ENCODE measurements around the gene SLC8A1. TPM values are rescaled to one million over a fixed set of nuclear protein-coding genes. Genes with fewer than 3 reads are reported as not detected.

Gene SLC8A1
- total RNA-seq, 1 donor from 2014 or later, result 2.9 TPM

DNA sequence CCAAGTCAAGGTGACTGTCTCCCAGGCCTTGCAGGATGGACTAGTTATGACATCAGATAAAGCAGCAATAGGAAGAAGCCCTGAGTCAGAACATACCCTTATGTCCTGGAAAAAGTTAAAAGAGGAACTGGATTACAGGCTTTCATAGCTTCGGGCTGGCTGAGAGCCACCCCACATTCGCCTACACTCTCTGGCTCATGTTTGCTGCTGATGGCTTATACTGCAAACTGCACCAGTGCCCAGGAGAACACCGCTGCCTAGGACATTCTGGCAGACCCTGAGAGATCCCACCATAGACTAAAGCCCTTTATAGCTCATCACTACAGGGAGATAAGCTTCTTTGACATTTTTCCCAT lies 20.3 kb downstream of the SLC8A1 start:
- no peak overlapping the region for H3K4me3 Mint-ChIP-seq
- DNase-seq (ENCODE audit: low spot score), result no peak
- no peaks in the 10 kb centered on the region for H3K36me3 Mint-ChIP-seq (ENCODE audit: low read depth)
- H3K27ac Mint-ChIP-seq, result no peak overlapping the region
- H3K27me3 Mint-ChIP-seq (ENCODE audit: insufficient read depth), result no peaks in the 10 kb centered on the region
- H3K4me1 Mint-ChIP-seq (ENCODE audit: low read depth), result no peaks in the 10 kb centered on the region
- intact Hi-C loops (cut with micrococcal nuclease), result no loop called here
- H3K9me3 Mint-ChIP-seq, result no peaks in the 10 kb centered on the region

DNA sequence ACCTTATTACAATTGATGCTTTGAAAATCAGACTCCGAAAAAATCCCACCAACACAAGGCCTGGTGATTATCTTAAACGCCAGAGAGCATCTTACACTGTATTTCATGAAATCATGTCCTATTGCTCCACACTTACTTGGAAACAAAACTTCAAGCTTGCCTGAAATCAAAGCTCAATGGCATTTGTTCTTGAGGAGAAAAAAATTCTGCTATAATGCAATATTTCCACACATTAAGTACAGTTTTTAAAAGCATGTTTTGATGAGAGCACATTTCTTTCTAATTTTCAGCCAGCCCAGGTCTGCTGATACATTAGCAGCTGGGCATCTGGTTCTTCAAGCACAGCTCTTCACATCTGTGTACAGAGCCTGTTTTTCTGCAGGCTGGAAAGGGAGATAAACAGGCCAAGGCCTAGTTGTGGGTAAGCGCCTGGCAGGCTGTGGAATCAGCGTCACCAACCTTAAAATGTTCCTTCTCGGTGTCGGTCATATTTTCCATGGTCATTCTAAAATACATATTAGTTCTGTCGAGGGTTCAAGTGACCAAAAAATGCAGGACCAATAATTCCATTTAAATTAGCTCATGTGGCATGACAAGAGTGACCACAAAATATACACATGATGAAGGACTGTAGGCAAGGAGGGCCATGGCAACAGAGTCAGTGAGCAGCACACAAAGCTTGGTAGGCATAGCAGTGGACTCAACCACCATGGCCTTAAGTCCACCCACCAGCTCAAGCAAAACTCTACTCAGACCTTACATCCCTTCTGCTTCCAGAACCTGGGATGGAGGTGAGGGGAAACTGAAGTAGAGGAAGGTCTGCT lies 20.9 kb downstream of the SLC8A1 start:
- H3K36me3 Mint-ChIP-seq (ENCODE audit: low read depth), result no peaks in the 10 kb centered on the region
- DNase-seq (ENCODE audit: low spot score), result no peak
- H3K27me3 Mint-ChIP-seq (ENCODE audit: insufficient read depth), result no peaks in the 10 kb centered on the region
- no peak overlapping the region for H3K27ac Mint-ChIP-seq
- H3K9me3 Mint-ChIP-seq, result no peaks in the 10 kb centered on the region
- H3K4me3 Mint-ChIP-seq, result no peak overlapping the region
- intact Hi-C loops (cut with micrococcal nuclease), result no loop called here
- no peaks in the 10 kb centered on the region for H3K4me1 Mint-ChIP-seq (ENCODE audit: low read depth)

DNA sequence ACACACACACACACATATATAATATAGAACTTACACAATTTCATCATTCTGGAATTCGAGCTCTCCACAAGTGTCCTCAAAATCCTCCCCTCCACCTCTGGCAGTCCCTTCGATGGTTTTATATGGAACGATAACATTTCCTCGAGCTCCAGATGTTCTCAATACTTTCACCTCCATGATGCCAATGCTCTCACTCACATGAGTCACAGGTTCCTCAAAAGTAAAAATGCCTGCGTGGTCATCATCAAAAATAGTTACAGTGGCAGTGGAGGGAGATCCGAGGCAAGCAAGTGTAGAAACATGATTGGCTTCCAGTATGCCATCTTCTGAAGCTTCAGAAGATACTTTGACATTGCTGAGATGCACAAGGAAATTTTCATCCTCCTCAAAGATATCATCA lies 23.5 kb downstream of the SLC8A1 start:
- H3K36me3 Mint-ChIP-seq (ENCODE audit: low read depth), result no peaks in the 10 kb centered on the region
- no peaks in the 10 kb centered on the region for H3K9me3 Mint-ChIP-seq
- DNase-seq (ENCODE audit: low spot score), result no peak
- no peak overlapping the region for H3K4me3 Mint-ChIP-seq
- H3K4me1 Mint-ChIP-seq (ENCODE audit: low read depth), result no peaks in the 10 kb centered on the region
- intact Hi-C loops (cut with micrococcal nuclease), result no loop called here
- no peaks in the 10 kb centered on the region for H3K27me3 Mint-ChIP-seq (ENCODE audit: insufficient read depth)
- no peak overlapping the region for H3K27ac Mint-ChIP-seq

DNA sequence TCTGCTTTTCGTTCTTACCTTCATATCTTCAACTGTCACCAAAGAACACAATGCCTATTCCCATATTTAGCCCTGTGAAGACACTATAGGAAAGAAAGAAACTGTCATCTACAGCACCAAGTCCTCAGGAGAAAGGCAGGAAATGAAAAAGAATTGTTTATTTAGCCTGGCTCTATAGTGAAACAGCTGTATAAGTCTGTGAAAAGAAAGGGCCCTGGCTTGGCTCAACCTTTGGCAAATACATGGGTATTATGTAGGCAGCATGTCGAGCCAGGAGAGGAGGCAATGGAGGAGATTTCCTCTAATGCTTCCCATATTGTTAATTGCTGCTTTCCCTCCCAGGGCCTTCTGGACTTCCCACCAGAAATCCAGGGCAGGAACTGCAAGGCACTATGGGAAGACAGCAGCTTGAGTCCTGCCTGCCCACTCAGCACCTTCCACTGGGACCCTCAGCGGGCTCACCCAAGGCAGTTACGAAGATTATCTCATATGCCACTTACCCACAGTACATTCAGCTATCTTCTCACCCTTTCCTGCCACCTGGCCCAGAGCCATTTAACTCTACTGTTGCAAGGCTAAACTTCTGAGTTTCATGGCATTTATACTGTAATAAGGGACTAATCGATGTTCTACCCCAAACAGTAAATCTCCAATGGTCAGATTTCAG lies 30.1 kb downstream of the SLC8A1 start:
- Mint-ChIP-seq H3K4me3 (no peak overlapping the region), H3K9me3 (no peaks in the 10 kb centered on the region), H3K27me3 (ENCODE audit: insufficient read depth) (no peaks in the 10 kb centered on the region), H3K4me1 (ENCODE audit: low read depth) (no peaks in the 10 kb centered on the region), H3K27ac (no peak overlapping the region), H3K36me3 (ENCODE audit: low read depth) (no peaks in the 10 kb centered on the region)
- no peak for DNase-seq (ENCODE audit: low spot score)
- intact Hi-C loops (cut with micrococcal nuclease), result no loop called here

DNA sequence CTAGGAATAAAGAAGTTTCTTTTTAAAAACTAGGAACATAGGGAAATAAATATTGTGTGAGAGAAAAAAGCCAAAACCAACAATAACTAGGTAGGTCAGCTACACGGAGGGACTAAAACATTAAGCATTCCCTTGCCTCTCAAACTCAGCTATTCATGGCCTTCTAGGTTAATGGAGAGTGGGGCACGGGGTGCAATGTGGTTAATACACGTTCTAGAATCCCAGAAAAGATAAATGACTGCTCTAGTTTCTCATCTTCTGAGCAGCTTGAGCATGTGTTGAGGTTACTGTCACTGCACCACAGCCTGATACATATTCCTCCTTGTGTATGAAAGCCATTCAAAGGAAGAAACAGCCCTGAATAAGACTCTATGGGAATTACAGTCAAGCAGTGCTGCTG lies 31.4 kb downstream of the SLC8A1 start:
- no peaks in the 10 kb centered on the region for H3K9me3 Mint-ChIP-seq
- H3K4me1 Mint-ChIP-seq (ENCODE audit: low read depth), result no peaks in the 10 kb centered on the region
- H3K36me3 Mint-ChIP-seq (ENCODE audit: low read depth), result no peaks in the 10 kb centered on the region
- intact Hi-C loops (cut with micrococcal nuclease), result no loop called here
- no peak overlapping the region for H3K4me3 Mint-ChIP-seq
- no peak for DNase-seq (ENCODE audit: low spot score)
- H3K27me3 Mint-ChIP-seq (ENCODE audit: insufficient read depth), result no peaks in the 10 kb centered on the region
- H3K27ac Mint-ChIP-seq, result no peak overlapping the region

DNA sequence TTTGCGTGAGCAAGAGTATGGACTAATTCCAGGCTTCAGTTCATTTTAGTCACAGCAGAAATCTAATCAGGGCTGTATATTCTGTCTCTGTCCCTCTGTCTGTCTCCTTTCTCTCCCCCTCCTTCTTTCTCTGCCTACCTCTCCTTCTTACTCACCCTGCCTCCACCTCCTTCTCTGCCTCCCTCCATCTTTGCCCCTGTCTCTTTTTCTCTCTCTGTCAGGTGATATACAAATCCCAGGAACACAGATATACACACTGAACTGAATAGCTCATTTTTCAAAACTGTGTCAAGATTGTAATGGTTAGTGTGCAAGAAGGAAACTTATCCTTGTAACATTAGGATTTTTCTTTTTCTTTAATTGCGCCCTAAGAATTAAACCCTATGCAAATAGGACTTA lies 32.5 kb downstream of the SLC8A1 start:
- Mint-ChIP-seq H3K36me3 (ENCODE audit: low read depth) (no peaks in the 10 kb centered on the region), H3K4me1 (ENCODE audit: low read depth) (no peaks in the 10 kb centered on the region), H3K27me3 (ENCODE audit: insufficient read depth) (no peaks in the 10 kb centered on the region), H3K4me3 (no peak overlapping the region), H3K9me3 (no peaks in the 10 kb centered on the region), H3K27ac (no peak overlapping the region)
- no peak for DNase-seq (ENCODE audit: low spot score)
- intact Hi-C loops (cut with micrococcal nuclease), result no loop called here

DNA sequence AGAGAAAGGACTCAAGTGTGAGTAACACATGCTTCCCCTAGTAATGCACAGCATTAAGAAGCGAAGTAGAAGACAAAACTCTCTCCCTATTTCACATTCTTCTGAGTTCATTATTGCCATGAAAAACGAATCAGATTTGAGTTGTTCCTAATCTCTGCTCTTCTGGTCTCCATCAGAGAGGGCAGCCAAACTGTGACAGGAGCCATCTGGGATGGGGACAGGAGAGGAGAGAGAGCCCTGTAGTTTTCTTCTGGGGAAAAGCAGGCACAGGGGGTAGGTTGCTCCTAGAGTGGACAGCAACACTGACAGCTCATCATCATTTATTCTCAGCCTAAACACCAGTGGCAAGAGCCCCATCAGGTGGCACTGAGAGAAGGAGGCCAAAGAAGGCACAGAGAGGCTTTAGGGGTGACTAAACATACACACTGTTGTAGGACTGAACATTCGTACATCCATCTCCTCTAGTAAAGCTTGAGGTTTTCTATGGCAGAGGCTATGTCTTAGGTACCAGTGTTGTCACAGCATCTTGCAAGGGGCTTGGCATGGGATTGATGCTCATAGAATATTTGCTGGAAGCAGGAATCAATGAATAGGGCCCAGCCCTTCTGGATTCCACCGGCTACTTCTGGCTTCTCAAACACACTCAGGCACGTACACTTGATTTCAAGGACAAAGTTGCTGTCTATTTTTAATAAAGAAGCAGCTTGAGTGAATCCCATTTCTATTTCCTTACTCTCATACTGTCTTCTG lies 33.1 kb downstream of the SLC8A1 start:
- Mint-ChIP-seq H3K9me3 (no peaks in the 10 kb centered on the region), H3K36me3 (ENCODE audit: low read depth) (no peaks in the 10 kb centered on the region)

DNA sequence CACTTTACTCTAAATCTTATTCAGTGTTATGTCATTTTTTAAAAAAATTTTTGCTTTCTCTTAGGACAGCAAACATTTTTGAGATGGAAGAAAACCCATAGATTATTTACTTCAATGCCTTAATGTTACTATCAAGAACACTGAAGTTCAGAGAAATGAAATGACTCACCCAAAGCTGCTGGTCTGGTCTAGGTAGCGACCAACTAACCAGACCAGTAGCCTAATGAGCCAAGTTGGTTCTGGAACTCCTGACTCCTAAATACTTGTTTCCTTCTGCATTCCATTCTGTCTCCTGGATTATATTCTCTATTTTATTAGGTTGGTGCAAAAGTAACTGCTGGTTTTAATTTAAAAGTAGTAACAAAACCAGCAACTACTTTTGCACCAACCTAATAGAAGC lies 35.4 kb downstream of the SLC8A1 start:
- H3K27ac Mint-ChIP-seq, result no peak overlapping the region
- H3K4me1 Mint-ChIP-seq (ENCODE audit: low read depth), result no peaks in the 10 kb centered on the region
- no peaks in the 10 kb centered on the region for H3K36me3 Mint-ChIP-seq (ENCODE audit: low read depth)
- no peaks in the 10 kb centered on the region for H3K9me3 Mint-ChIP-seq
- no peak overlapping the region for H3K4me3 Mint-ChIP-seq
- no peak for DNase-seq (ENCODE audit: low spot score)
- no peaks in the 10 kb centered on the region for H3K27me3 Mint-ChIP-seq (ENCODE audit: insufficient read depth)
- intact Hi-C loops (cut with micrococcal nuclease), result no loop called here

More for the DNA sequence above, 33.1 kb downstream of the SLC8A1 start:
- no peak for DNase-seq (ENCODE audit: low spot score)
- Mint-ChIP-seq H3K4me1 (ENCODE audit: low read depth) (no peaks in the 10 kb centered on the region), H3K4me3 (no peak overlapping the region), H3K27me3 (ENCODE audit: insufficient read depth) (no peaks in the 10 kb centered on the region), H3K27ac (no peak overlapping the region)
- intact Hi-C loops (cut with micrococcal nuclease), result no loop called here

DNA sequence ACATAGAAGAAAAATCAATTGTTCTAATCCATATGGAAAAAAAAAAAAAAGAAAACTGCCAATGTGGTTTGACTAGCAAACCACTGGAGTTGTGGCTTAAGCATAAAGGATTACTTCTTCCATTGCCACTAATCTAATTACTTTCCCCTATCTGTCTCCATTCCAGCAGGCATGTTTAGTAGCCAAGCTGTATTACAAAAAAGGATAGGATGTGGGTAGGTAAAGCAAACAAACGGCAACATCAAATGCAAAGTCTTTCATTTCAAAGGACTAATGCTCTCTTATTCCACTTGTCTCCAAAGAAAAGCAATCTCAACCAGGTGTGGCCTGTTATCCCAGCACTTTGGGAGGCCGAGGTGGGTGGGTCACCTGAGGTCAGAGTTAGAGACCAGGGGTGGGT lies 36.5 kb downstream of the SLC8A1 start:
- intact Hi-C loops (cut with micrococcal nuclease), result no loop called here
- H3K9me3 Mint-ChIP-seq, result no peaks in the 10 kb centered on the region
- no peak overlapping the region for H3K27ac Mint-ChIP-seq
- H3K27me3 Mint-ChIP-seq (ENCODE audit: insufficient read depth), result no peaks in the 10 kb centered on the region
- DNase-seq (ENCODE audit: low spot score), result no peak
- no peaks in the 10 kb centered on the region for H3K4me1 Mint-ChIP-seq (ENCODE audit: low read depth)
- H3K4me3 Mint-ChIP-seq, result no peak overlapping the region
- H3K36me3 Mint-ChIP-seq (ENCODE audit: low read depth), result no peaks in the 10 kb centered on the region

DNA sequence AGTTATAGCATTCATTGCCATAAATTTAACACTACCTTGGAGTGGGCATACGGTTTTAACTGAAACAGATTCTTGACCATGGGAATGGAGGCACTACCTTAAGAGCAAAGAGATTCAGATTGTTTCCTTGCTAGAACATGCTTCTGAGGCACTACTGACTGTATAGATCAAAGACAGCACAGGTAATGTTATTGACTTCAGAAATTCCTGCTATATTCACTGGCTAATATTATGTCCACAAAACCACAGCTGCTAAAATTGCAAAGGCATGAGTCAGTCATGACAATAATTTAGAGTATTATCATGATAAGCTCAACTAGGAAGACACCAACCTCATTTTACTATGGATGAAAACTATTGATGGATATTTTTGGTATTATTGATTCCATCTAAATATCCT lies 39.4 kb downstream of the SLC8A1 start:
- Mint-ChIP-seq H3K9me3 (no peaks in the 10 kb centered on the region), H3K36me3 (ENCODE audit: low read depth) (no peaks in the 10 kb centered on the region), H3K27me3 (ENCODE audit: insufficient read depth) (no peaks in the 10 kb centered on the region), H3K27ac (no peak overlapping the region), H3K4me1 (ENCODE audit: low read depth) (no peaks in the 10 kb centered on the region), H3K4me3 (no peak overlapping the region)
- intact Hi-C loops (cut with micrococcal nuclease), result no loop called here
- DNase-seq (ENCODE audit: low spot score), result no peak

DNA sequence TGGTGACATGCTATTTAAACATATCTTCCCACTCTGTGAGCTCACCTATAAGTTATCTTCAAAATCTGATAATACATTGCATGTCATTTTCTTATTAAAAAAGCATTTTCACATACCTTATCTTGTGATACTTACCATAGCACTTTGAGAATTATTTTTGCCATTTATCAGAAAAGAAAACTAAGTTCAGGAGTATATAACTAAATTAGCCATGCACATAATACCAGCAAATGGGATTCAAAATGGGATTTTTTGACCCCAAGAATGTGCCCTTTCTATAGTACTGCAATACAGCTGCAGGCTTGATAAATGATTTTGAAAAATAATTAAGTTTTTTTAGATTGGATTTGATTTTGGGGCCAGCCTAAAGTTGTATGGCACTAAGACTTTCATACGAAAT lies 41.2 kb downstream of the SLC8A1 start:
- Mint-ChIP-seq H3K27me3 (ENCODE audit: insufficient read depth) (no peaks in the 10 kb centered on the region), H3K9me3 (no peaks in the 10 kb centered on the region), H3K4me1 (ENCODE audit: low read depth) (no peaks in the 10 kb centered on the region), H3K36me3 (ENCODE audit: low read depth) (no peaks in the 10 kb centered on the region), H3K27ac (no peak overlapping the region), H3K4me3 (no peak overlapping the region)
- intact Hi-C loops (cut with micrococcal nuclease), result no loop called here
- DNase-seq (ENCODE audit: low spot score), result no peak

DNA sequence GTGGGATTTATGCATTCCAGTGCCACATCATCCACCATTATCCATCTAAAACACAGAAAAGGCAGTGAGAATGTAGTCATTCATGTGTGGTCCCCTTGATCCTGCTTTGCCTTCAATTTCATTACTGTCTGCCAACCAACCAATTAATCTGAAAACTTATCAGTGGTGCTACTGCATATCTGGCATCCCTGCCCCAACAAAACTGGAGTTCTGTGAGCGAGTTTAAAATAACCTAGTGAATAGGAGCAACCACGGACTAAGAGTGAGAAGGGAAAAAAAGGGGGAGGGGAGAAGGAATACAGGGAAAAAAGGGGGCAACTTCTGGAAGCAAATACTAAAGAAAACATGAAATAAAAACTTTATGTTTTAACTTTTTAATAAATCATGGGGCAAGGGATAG lies 42.2 kb downstream of the SLC8A1 start:
- H3K9me3 Mint-ChIP-seq, result no peaks in the 10 kb centered on the region

More for the DNA sequence above, 42.2 kb downstream of the SLC8A1 start:
- Mint-ChIP-seq H3K27me3 (ENCODE audit: insufficient read depth) (no peaks in the 10 kb centered on the region), H3K4me1 (ENCODE audit: low read depth) (no peaks in the 10 kb centered on the region), H3K27ac (no peak overlapping the region), H3K36me3 (ENCODE audit: low read depth) (no peaks in the 10 kb centered on the region), H3K4me3 (no peak overlapping the region)
- DNase-seq (ENCODE audit: low spot score), result no peak
- intact Hi-C loops (cut with micrococcal nuclease), result no loop called here

All from activated T-helper 1 cell treated with anti-CD3 and anti-CD28 coated beads, Interleukin-12 subunit alpha, Interleukin-12 subunit beta, Interleukin-2, Interleukin-4 antibody, amounts not matched to agents 30 ng/mL and 10 ng/mL and 1 ng/mL, durations not matched to agents 14 hours and 24 hours and 36 hours (primary cell).